Measurements from ENCODE around the gene CNOT6L. TPM values are rescaled to one million over a fixed set of nuclear protein-coding genes. Genes with fewer than 3 reads are reported as not detected.

Gene CNOT6L
- polyA plus RNA-seq, 1 of the 3 experiments (the other 2 are of a cell fraction) = 2.8 TPM

DNA sequence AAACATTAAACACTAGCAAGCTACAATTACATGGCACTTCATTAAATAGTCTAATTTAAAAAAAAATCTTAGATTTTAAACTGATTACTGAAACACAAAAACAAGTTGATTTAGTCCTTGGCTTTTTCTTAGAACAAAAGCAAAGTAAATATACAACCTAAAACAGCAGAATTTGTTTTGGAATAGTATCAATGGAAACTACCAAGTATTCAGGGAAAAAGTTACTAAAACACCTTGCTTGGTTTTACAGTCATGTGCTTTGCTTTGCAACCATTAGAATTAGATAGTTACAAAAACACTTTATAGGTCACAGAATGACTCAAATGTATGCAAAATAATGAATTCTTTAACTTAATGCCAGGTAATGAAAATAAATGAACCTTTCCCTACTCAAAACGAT is 105.3 kb downstream of the CNOT6L start:
- H3F3A ChIP-seq (replicated peaks; ENCODE audit: insufficient read depth) = no peaks in the 10 kb centered on the region
- no peak overlapping the region for H3K9ac ChIP-seq
- H3K4me1 ChIP-seq (ENCODE audit: control insufficient read depth in 1 of 2, insufficient read depth in 2 of 2, low read depth in 1 of 2, low read length in 1 of 2) = no peaks in the 10 kb centered on the region
- H3K27ac ChIP-seq (ENCODE audit: low read depth in 2 of 2, low read length in 1 of 2) = no peak overlapping the region
- CTCF ChIA-PET = interaction anchor here (1.0 kb wide), 1 partner anchor 9 kb away, joined by 3 read pairs; no protein-coding TSS in a partner anchor
- DNase-seq = no peak
- no peak for TF ChIP-seq MEF2A (IDR thresholded peaks at IDR 0.05; ENCODE audit: borderline replicate concordance, low read depth)
- TF ChIP-seq RXRA (IDR thresholded peaks at IDR 0.05; ENCODE audit: borderline replicate concordance, low read depth) = no peak
- TF ChIP-seq, protein P1, sequence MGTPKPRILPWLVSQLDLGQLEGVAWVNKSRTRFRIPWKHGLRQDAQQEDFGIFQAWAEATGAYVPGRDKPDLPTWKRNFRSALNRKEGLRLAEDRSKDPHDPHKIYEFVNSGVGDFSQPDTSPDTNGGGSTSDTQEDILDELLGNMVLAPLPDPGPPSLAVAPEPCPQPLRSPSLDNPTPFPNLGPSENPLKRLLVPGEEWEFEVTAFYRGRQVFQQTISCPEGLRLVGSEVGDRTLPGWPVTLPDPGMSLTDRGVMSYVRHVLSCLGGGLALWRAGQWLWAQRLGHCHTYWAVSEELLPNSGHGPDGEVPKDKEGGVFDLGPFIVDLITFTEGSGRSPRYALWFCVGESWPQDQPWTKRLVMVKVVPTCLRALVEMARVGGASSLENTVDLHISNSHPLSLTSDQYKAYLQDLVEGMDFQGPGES (IDR thresholded peaks at IDR 0.05; ENCODE audit: low read depth, low read length) = no peak
- TF ChIP-seq, protein P2, sequence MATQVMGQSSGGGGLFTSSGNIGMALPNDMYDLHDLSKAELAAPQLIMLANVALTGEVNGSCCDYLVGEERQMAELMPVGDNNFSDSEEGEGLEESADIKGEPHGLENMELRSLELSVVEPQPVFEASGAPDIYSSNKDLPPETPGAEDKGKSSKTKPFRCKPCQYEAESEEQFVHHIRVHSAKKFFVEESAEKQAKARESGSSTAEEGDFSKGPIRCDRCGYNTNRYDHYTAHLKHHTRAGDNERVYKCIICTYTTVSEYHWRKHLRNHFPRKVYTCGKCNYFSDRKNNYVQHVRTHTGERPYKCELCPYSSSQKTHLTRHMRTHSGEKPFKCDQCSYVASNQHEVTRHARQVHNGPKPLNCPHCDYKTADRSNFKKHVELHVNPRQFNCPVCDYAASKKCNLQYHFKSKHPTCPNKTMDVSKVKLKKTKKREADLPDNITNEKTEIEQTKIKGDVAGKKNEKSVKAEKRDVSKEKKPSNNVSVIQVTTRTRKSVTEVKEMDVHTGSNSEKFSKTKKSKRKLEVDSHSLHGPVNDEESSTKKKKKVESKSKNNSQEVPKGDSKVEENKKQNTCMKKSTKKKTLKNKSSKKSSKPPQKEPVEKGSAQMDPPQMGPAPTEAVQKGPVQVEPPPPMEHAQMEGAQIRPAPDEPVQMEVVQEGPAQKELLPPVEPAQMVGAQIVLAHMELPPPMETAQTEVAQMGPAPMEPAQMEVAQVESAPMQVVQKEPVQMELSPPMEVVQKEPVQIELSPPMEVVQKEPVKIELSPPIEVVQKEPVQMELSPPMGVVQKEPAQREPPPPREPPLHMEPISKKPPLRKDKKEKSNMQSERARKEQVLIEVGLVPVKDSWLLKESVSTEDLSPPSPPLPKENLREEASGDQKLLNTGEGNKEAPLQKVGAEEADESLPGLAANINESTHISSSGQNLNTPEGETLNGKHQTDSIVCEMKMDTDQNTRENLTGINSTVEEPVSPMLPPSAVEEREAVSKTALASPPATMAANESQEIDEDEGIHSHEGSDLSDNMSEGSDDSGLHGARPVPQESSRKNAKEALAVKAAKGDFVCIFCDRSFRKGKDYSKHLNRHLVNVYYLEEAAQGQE (IDR thresholded peaks at IDR 0.05; ENCODE audit: low read depth, low read length) = no peak
- TF ChIP-seq, protein P3, sequence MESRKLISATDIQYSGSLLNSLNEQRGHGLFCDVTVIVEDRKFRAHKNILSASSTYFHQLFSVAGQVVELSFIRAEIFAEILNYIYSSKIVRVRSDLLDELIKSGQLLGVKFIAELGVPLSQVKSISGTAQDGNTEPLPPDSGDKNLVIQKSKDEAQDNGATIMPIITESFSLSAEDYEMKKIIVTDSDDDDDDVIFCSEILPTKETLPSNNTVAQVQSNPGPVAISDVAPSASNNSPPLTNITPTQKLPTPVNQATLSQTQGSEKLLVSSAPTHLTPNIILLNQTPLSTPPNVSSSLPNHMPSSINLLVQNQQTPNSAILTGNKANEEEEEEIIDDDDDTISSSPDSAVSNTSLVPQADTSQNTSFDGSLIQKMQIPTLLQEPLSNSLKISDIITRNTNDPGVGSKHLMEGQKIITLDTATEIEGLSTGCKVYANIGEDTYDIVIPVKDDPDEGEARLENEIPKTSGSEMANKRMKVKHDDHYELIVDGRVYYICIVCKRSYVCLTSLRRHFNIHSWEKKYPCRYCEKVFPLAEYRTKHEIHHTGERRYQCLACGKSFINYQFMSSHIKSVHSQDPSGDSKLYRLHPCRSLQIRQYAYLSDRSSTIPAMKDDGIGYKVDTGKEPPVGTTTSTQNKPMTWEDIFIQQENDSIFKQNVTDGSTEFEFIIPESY (IDR thresholded peaks at IDR 0.05; ENCODE audit: borderline replicate concordance, low read depth) = no peak
- TF ChIP-seq ELF1 (IDR thresholded peaks at IDR 0.05) = no peak
- TF ChIP-seq, protein P4, sequence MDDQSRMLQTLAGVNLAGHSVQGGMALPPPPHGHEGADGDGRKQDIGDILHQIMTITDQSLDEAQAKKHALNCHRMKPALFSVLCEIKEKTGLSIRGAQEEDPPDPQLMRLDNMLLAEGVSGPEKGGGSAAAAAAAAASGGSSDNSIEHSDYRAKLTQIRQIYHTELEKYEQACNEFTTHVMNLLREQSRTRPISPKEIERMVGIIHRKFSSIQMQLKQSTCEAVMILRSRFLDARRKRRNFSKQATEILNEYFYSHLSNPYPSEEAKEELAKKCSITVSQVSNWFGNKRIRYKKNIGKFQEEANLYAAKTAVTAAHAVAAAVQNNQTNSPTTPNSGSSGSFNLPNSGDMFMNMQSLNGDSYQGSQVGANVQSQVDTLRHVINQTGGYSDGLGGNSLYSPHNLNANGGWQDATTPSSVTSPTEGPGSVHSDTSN (IDR thresholded peaks at IDR 0.05) = no peak
- TF ChIP-seq, protein P5, sequence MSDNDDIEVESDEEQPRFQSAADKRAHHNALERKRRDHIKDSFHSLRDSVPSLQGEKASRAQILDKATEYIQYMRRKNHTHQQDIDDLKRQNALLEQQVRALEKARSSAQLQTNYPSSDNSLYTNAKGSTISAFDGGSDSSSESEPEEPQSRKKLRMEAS (IDR thresholded peaks at IDR 0.05; ENCODE audit: low read depth) = no peak
- no peak for TF ChIP-seq RCOR1 (IDR thresholded peaks at IDR 0.05; ENCODE audit: low read length)
- TF ChIP-seq, protein P6, sequence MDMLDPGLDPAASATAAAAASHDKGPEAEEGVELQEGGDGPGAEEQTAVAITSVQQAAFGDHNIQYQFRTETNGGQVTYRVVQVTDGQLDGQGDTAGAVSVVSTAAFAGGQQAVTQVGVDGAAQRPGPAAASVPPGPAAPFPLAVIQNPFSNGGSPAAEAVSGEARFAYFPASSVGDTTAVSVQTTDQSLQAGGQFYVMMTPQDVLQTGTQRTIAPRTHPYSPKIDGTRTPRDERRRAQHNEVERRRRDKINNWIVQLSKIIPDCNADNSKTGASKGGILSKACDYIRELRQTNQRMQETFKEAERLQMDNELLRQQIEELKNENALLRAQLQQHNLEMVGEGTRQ (IDR thresholded peaks at IDR 0.05; ENCODE audit: borderline replicate concordance, low read depth, low read length) = no peak
- no peak for TF ChIP-seq SMC3 (IDR thresholded peaks at IDR 0.05; ENCODE audit: low read depth, low read length)
- TF ChIP-seq JUND (IDR thresholded peaks at IDR 0.05) = no peak
- no peak for TF ChIP-seq RFX5 (IDR thresholded peaks at IDR 0.05; ENCODE audit: low read length)
- no peak for TF ChIP-seq FOXM1 (IDR thresholded peaks at IDR 0.05; ENCODE audit: low read depth)
- no peaks in the 10 kb centered on the region for H3K27me3 ChIP-seq (ENCODE audit: insufficient read depth)
- H3K79me2 ChIP-seq (ENCODE audit: insufficient read depth) = no peaks in the 10 kb centered on the region
- no peak overlapping the region for H3K4me2 ChIP-seq
- no peaks in the 10 kb centered on the region for H4K20me1 ChIP-seq (ENCODE audit: insufficient read depth)
- H3K36me3 ChIP-seq (replicated peaks in 1 of 2; ENCODE audit: control insufficient read depth in 1 of 2, insufficient read depth in 2 of 2, low read length in 1 of 2) = peaks cover 6% of the 10 kb centered on the region in 2 experiments
- no peaks in the 10 kb centered on the region for H3K9me2 ChIP-seq
- H3K4me3 ChIP-seq (ENCODE audit: low read depth in 2 of 2, low read length in 1 of 2) = no peak overlapping the region
- H2AFZ ChIP-seq (ENCODE audit: low read depth) = no peak overlapping the region
- POLR2A ChIA-PET = interaction anchor here (0.7 kb wide), 1 partner anchor 79 kb away, joined by 3 read pairs; no protein-coding TSS in a partner anchor
- 96% methylated on average over 1 of the region's 1 CpG for WGBS (ENCODE audit: low lambda C conversion rate)
- no peaks in the 10 kb centered on the region for H3K9me3 ChIP-seq
